GM21619 (cell line): ENCODE measurements around the gene TXNRD3.
A peak's percentile ranks its signal among the peaks of the same experiment; 100 is the strongest.

ENCODE experiments used
- ATAC-seq: cut with Tn5 transposase; IDR thresholded peaks from one replicate; pipeline ENCODE4 v1.9.1; 2021; ENCODE audit not compliant: unreplicated experiment

Gene TXNRD3

GRCh38 chr3:126654571-126655383 lies at the start of gene TXNRD3:
TSS of gene TXNRD3 (minus strand) at chr3:126655124.
- ATAC-seq = no peak

- peak; percentile 97 for ATAC-seq
Observed at GRCh38 chr3:126703512-126704493, 48.9 kb upstream of the TXNRD3 start, which contains the start of gene CHCHD6. TSS of gene CHCHD6 (plus strand) at chr3:126704240. CDS start at chr3:126704313, 73 bp downstream.

- ATAC-seq = no peak
Observed at GRCh38 chr3:126699011-126699410, 44.1 kb upstream of the TXNRD3 start.

- ATAC-seq = no peak
Observed at GRCh38 chr3:126696701-126697267, 41.9 kb upstream of the TXNRD3 start.

- ATAC-seq = no peak
Observed at GRCh38 chr3:126693921-126694320, 39.0 kb upstream of the TXNRD3 start.

- ATAC-seq = no peak
Observed at GRCh38 chr3:126692858-126693257, 37.9 kb upstream of the TXNRD3 start.

GRCh38 chr3:126691765-126692164 lies 36.8 kb upstream of the TXNRD3 start:
- ATAC-seq = no peak

GRCh38 chr3:126685493-126685892 lies 30.6 kb upstream of the TXNRD3 start:
- ATAC-seq = no peak

- ATAC-seq = no peak
Observed at GRCh38 chr3:126685021-126685420, 30.1 kb upstream of the TXNRD3 start.

- ATAC-seq = no peak
Observed at GRCh38 chr3:126684218-126684751, 29.4 kb upstream of the TXNRD3 start.

GRCh38 chr3:126683069-126683468 lies 28.1 kb upstream of the TXNRD3 start:
- ATAC-seq = no peak

- no peak for ATAC-seq
Observed at GRCh38 chr3:126682009-126682408, 27.1 kb upstream of the TXNRD3 start.

GRCh38 chr3:126680667-126681055 lies 25.7 kb upstream of the TXNRD3 start:
- ATAC-seq = no peak

- no peak for ATAC-seq
Observed at GRCh38 chr3:126679831-126680666, 25.1 kb upstream of the TXNRD3 start.

- ATAC-seq = no peak
Observed at GRCh38 chr3:126679318-126679751, 24.4 kb upstream of the TXNRD3 start.

- ATAC-seq = no peak
Observed at GRCh38 chr3:126678693-126679317, 23.9 kb upstream of the TXNRD3 start.

GRCh38 chr3:126677862-126678503 lies 23.1 kb upstream of the TXNRD3 start:
- ATAC-seq = no peak

- no peak for ATAC-seq
Observed at GRCh38 chr3:126676919-126677705, 22.2 kb upstream of the TXNRD3 start.
